ENCODE data around the gene EVI5. TPM values are rescaled to one million over a fixed set of nuclear protein-coding genes. Genes with fewer than 3 reads are reported as not detected.

Gene EVI5
- total RNA-seq, 1 donor from 2014 or later: 80.4 TPM

DNA sequence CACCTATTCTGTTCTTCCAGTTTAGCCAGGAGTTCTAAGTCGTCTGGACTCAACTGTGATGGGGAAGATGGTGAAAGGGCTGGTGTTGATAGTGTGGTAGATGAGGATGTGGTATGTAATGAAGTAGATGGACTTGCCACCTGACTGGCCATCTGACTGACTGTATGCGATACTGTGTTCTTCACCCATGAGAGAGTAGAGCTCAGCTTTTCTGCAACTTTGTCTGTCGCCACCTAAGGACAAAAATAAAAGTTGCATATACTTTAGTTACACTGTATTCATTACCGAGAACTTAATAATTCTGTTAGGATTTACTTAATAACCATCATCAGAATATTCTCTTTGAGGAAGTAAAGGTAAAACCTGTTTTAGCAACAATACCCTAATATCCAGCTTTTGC is 48.5 kb downstream of the EVI5 start:
- peaks cover 46% of the 10 kb centered on the region for H4K20me1 ChIP-seq (ENCODE audit: insufficient read depth, low read length)
- H3K4me1 Mint-ChIP-seq (ENCODE audit: low read depth, unreplicated experiment): peaks cover 4% of the 10 kb centered on the region
- no peak overlapping the region for H3K4me2 ChIP-seq (ENCODE audit: low read length)
- no peak for DNase-seq (ENCODE audit: low read depth)
- peaks cover 25% of the 10 kb centered on the region for H3K79me2 ChIP-seq (ENCODE audit: insufficient read depth, low read length)
- peaks cover 3% of the 10 kb centered on the region for H3K36me3 ChIP-seq (ENCODE audit: insufficient read depth, low read length)
- H3K27ac ChIP-seq (ENCODE audit: low read depth, low read length): no peak overlapping the region
- H3K4me3 ChIP-seq (ENCODE audit: insufficient read depth, low read depth, low read length): no peak overlapping the region
- H3K27me3 ChIP-seq (ENCODE audit: insufficient read depth, low read length): no peaks in the 10 kb centered on the region
- H3K9me3 Mint-ChIP-seq (ENCODE audit: unreplicated experiment): peaks cover 2% of the 10 kb centered on the region
- H3K4me3 Mint-ChIP-seq (ENCODE audit: unreplicated experiment): no peak overlapping the region
- H3K4me1 ChIP-seq (ENCODE audit: insufficient read depth, low read length): no peaks in the 10 kb centered on the region
- no peak overlapping the region for H2AFZ ChIP-seq (ENCODE audit: low read depth, low read length)
- no peak overlapping the region for H3K9ac ChIP-seq (ENCODE audit: low read length)
- TF ChIP-seq CTCF (IDR thresholded peaks at IDR 0.05; ENCODE audit: insufficient read depth, low read depth, low read length) (peak; percentile 17), EZH2 (IDR thresholded peaks at IDR 0.05; ENCODE audit: insufficient read depth, low read length) (no peak)
- H3K9me3 ChIP-seq (ENCODE audit: insufficient read depth, low read depth, low read length): no peaks in the 10 kb centered on the region
- FAIRE-seq: no peak
- peaks cover 15% of the 10 kb centered on the region for H3K36me3 Mint-ChIP-seq (ENCODE audit: low read depth, unreplicated experiment)
- H3K27me3 Mint-ChIP-seq (ENCODE audit: low read depth, unreplicated experiment): no peaks in the 10 kb centered on the region
- H3K27ac Mint-ChIP-seq (ENCODE audit: unreplicated experiment): no peak overlapping the region

GRCh38 chr1:92730476-92730875 is 54.4 kb downstream of the EVI5 start:
- no peaks in the 10 kb centered on the region for H3K4me1 ChIP-seq (ENCODE audit: insufficient read depth, low read length)

More at GRCh38 chr1:92730476-92730875, 54.4 kb downstream of the EVI5 start:
- Histone ChIP-seq H3K36me3 (ENCODE audit: insufficient read depth, low read length) (peaks cover 3% of the 10 kb centered on the region), H4K20me1 (ENCODE audit: insufficient read depth, low read length) (peaks cover 34% of the 10 kb centered on the region), H3K4me3 (ENCODE audit: insufficient read depth, low read depth, low read length) (no peak overlapping the region), H3K4me2 (ENCODE audit: low read length) (no peak overlapping the region), H2AFZ (ENCODE audit: low read depth, low read length) (no peak overlapping the region), H3K79me2 (ENCODE audit: insufficient read depth, low read length) (peaks cover 5% of the 10 kb centered on the region), H3K9ac (ENCODE audit: low read length) (no peak overlapping the region), H3K27me3 (ENCODE audit: insufficient read depth, low read length) (no peaks in the 10 kb centered on the region), H3K27ac (ENCODE audit: low read depth, low read length) (no peak overlapping the region), H3K9me3 (ENCODE audit: insufficient read depth, low read depth, low read length) (no peaks in the 10 kb centered on the region)
- TF ChIP-seq CTCF (IDR thresholded peaks at IDR 0.05; ENCODE audit: insufficient read depth, low read depth, low read length): no peak
- no peak for TF ChIP-seq EZH2 (IDR thresholded peaks at IDR 0.05; ENCODE audit: insufficient read depth, low read length)
- Mint-ChIP-seq H3K9me3 (ENCODE audit: unreplicated experiment) (peaks cover 2% of the 10 kb centered on the region), H3K4me1 (ENCODE audit: low read depth, unreplicated experiment) (peaks cover 3% of the 10 kb centered on the region), H3K27ac (ENCODE audit: unreplicated experiment) (no peak overlapping the region), H3K27me3 (ENCODE audit: low read depth, unreplicated experiment) (no peaks in the 10 kb centered on the region), H3K36me3 (ENCODE audit: low read depth, unreplicated experiment) (peaks cover 22% of the 10 kb centered on the region), H3K4me3 (ENCODE audit: unreplicated experiment) (no peak overlapping the region)
- FAIRE-seq (no peak), DNase-seq (ENCODE audit: low read depth) (no peak)
